ENCODE measurements around the gene KIFC3.

DNA sequence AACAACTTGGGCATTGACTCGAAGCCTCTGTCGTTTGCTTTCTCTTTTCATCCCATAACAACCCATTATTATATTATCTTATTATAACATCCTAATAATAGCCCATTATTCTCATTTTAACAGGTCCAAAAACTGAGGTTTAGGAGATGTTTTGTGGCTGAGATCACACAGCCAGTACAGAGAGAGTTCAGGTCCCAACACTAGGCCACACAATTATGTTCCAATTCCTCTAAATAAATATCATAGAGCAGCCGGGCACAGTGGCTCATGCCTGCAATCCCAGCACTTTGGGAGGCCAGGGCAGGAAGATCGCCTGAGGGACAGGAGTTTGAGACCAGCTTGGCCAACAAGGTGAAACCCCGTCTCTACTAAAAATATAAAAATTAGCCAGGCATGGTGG is 40.3 kb upstream of the KIFC3 start:
- TF ChIP-seq POLR2AphosphoS5 (IDR thresholded peaks at IDR 0.05), result no peak
- TF ChIP-seq, protein P1, sequence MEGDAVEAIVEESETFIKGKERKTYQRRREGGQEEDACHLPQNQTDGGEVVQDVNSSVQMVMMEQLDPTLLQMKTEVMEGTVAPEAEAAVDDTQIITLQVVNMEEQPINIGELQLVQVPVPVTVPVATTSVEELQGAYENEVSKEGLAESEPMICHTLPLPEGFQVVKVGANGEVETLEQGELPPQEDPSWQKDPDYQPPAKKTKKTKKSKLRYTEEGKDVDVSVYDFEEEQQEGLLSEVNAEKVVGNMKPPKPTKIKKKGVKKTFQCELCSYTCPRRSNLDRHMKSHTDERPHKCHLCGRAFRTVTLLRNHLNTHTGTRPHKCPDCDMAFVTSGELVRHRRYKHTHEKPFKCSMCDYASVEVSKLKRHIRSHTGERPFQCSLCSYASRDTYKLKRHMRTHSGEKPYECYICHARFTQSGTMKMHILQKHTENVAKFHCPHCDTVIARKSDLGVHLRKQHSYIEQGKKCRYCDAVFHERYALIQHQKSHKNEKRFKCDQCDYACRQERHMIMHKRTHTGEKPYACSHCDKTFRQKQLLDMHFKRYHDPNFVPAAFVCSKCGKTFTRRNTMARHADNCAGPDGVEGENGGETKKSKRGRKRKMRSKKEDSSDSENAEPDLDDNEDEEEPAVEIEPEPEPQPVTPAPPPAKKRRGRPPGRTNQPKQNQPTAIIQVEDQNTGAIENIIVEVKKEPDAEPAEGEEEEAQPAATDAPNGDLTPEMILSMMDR (IDR thresholded peaks at IDR 0.05), result no peak
- no peak for TF ChIP-seq EP300 (IDR thresholded peaks at IDR 0.05)
